Tongue (tissue), 2 donors: Measurements from ENCODE around the gene PDS5A. TPM values are rescaled to one million over a fixed set of nuclear protein-coding genes. Genes with fewer than 3 reads are reported as not detected.

ENCODE experiments used
- small RNA-seq: library from RNA; depleted of rRNA; stranded (forward); fragments of <200 nt; gene quantifications from one replicate; pipeline ENCODE3, GENCODE V24; 2014; ENCODE audit warnings: low replicate concordance
- total RNA-seq: library from RNA; depleted of rRNA; stranded (reverse); fragments of >200 nt; gene quantifications from one replicate; pipeline ENCODE4 v1.2.3, GENCODE V29; 2014

PDS5A gene
- total RNA-seq, 1 donor from 2014 or later, result 55.0 TPM

Small RNA genes lying within 50 kb of the gene (small RNA-seq; reads per million reads assigned to genes)
- not detected for gene RNA5SP159

Other genes starting within 250 kb of the PDS5A start
- 34.4 TPM for gene N4BP2, start 78.9 kb upstream of the PDS5A start, total RNA-seq
- gene RHOH, start 219.1 kb upstream of the PDS5A start, total RNA-seq, result 0.62 TPM